HG02885 (cell line): Measurements from ENCODE around the gene ARL14EP.

ENCODE experiments used
- ATAC-seq: cut with Tn5 transposase; IDR thresholded peaks from one replicate; pipeline ENCODE4 v1.9.1; 2021; ENCODE audit warnings: mild to moderate bottlenecking; ENCODE audit not compliant: unreplicated experiment, poor library complexity

The ARL14EP gene

DNA sequence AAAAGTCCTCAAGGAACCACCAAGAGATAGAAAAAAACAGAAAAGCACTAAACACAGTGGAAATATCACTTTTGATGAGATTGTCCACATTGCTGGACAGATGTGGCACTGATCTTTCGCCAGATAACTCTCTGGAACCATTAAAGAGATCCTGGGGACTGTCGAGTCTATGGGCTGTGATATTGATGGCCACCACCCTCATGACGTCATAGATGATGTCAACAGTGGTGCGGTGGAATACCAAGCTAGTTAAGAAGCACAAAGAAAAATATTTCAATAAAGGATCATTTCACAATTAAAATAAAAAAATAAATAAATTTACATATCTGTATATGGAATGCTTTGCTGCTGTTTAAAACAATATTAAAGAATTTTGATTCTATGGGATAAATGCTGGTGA lies 45.5 kb downstream of the ARL14EP start:
- no peak for ATAC-seq

- ATAC-seq: no peak
These were observed 47.3 kb downstream of the ARL14EP start for GRCh38 chr11:30370164-30370563.

- no peak for ATAC-seq
These were observed 54.4 kb downstream of the ARL14EP start for GRCh38 chr11:30377347-30377746.

GRCh38 chr11:30380846-30381245 lies 57.9 kb downstream of the ARL14EP start:
- no peak for ATAC-seq

DNA sequence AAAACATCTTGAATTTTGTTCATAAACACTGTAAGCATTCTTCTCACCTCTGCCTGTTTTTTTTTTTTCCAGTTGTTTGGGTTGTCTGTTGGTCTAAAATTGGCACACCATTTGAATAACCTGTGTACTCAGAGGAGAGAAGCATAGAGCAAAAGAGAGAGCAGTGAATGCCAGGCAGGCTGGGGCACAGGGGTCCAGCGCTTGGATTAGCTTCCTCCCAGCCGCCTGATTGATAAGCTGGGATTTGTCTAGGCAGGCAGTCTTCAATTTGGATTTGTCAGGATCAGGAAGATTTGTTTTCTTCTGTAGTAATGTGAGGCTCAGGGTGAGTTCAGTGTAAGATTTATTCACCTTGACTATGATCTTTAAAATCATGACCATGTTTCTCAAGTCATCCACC lies 59.0 kb downstream of the ARL14EP start:
- ATAC-seq: no peak
